ENCODE data around the gene PCOLCE2.

PCOLCE2 gene

GRCh38 chr3:142863930-142864920 is 24.7 kb downstream of the PCOLCE2 start:
- DNase-seq, result no peak

GRCh38 chr3:142863010-142863817 is 25.7 kb downstream of the PCOLCE2 start:
- no peak for DNase-seq

GRCh38 chr3:142861926-142862325 is 27.0 kb downstream of the PCOLCE2 start:
- no peak for DNase-seq

GRCh38 chr3:142858043-142858442 is 30.8 kb downstream of the PCOLCE2 start:
- DNase-seq, result no peak

DNA sequence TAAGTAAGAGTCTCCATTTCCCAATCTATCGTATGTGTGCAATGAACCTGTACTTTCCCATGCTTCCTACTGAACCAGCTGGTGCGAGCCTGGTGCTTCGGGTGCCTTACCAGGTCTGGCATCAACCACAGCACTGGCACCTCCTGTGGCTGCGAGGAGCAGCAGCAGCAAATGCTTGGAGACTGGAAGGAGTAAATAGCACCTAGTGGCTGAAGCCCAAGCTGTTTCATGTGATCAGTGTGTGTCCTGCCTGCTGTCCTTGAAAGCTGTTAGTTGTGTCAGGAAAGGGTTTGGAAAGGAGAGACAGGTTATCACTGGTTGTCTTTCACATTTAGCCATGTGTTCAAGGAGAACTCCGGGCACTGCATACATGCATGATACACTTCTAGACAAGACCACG is 31.8 kb downstream of the PCOLCE2 start:
- no peak for DNase-seq

- DNase-seq, result no peak
Measured at GRCh38 chr3:142853270-142854168, 35.4 kb downstream of the PCOLCE2 start.

- DNase-seq, result no peak
Measured at GRCh38 chr3:142852009-142852408, 36.9 kb downstream of the PCOLCE2 start.

DNA sequence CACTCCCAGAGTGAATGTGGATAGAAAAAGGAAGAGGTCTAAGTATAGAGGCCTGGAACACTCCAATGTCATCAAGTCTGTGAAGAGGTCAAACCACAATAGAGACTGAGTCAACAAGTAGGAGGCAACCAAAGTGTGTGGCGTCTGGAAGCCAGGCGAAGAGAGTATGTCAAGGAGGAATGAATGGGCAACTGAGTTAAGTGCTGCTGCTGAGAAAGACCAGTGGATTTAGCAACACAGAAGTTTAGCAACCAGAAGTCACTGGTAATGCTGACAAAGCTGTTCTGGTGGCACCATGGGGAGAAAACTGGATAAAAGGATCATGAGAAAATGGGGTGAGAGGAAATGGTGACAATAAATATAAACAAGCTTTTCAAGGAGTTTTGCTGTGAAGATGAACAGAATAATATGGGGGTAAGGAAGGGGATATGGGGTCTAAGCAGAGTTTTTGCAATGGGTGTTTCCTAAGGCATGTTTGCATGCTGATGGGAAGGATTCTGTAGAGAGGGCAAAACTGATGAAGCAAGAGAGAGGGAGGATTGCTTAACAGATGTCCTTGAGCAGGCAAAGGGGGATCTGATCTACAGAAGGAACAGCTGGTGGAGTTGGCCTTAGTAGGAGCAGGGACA is 38.4 kb downstream of the PCOLCE2 start:
- DNase-seq, result no peak

GRCh38 chr3:142849148-142849547 is 39.7 kb downstream of the PCOLCE2 start:
- no peak for DNase-seq

- no peak for DNase-seq
Measured at GRCh38 chr3:142846779-142847577, 41.9 kb downstream of the PCOLCE2 start.

DNA sequence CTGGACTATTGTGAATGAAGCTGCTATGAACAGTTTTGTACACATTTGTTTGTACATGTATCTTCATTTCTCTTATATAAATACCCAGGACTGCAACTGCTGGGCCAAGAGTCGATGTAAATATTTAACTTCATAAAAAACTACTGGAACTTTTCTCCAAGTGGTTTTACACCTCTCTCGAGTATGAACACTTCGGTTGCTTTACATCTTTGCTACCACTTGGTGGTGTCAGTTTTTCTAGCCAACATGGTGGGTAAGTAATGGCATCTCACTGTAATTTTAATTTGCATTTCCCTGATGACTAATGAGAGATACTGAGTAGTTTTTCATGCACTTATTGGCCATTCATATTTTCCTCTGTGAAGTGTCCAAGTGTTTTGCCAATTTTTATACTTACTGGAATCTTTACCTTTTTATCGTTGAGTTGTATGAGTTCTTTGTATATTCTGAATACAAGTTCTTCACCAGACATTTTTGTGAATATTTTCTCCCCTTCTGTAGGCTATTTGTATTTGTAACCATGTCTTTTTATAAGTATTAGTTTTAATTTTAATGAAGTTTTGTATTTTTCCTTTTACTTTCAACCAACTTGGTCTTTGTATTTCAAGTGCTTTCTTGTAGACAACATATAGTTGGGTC is 44.4 kb downstream of the PCOLCE2 start:
- DNase-seq, result no peak

DNA sequence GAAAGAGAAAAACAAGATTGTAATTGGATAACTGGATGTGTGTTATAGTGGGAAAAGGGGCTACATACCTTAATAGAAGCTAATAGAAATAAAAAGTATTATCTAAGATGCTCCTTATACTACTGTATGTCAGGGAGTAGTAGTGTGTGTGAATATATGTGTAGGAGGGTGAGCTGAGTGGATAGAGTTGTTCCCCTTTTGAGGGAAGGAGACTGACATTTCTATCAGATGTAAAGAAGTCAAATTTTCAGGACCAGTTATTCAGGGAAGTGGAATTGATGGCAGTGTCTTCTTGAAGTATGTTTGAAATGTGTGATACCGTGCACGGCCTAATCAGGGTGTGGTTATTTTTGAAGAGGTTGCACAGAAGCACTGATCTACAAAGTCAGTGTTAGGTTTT is 49.1 kb downstream of the PCOLCE2 start:
- DNase-seq, result no peak

DNA sequence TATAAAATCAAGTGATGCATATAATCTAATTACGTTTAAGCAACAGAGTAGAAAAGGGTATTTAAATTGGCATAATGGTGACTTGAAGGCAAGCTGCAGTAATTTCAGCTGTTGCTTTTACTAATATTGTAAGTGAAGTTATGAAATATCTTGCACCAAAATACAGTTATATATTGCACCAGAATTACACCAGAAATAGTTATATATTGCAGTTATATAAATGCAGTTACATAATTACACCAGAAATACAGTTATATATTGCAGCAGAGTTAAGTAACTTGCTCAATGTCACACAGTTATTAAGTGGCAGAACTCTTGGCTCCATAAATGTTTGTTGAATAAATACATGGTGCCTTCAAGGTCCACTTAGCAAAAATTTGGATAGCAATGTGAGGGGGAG is 51.4 kb downstream of the PCOLCE2 start:
- no peak for DNase-seq

GRCh38 chr3:142828703-142829305 is 60.1 kb downstream of the PCOLCE2 start:
- DNase-seq, result peak; percentile 21

DNA sequence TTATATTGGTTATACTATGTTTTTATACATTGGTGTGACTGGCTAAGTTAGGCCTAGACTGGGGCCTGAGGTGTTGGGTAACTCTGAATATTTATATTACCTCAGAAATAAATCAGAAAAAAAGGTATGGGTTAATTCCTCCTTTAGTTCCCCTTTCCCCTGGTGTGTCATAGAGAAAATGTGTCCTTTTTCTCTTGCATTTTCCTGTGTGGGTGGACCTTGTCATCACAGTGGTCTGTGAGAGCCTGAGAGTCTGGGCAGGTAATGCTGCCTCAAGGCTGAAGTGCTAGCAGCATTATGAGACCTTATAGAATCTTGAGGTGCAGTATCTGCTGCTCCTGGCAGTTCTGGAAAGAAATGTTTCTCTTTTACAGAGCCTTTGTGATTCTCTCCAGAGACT is 69.7 kb downstream of the PCOLCE2 start:
- DNase-seq, result no peak

DNA sequence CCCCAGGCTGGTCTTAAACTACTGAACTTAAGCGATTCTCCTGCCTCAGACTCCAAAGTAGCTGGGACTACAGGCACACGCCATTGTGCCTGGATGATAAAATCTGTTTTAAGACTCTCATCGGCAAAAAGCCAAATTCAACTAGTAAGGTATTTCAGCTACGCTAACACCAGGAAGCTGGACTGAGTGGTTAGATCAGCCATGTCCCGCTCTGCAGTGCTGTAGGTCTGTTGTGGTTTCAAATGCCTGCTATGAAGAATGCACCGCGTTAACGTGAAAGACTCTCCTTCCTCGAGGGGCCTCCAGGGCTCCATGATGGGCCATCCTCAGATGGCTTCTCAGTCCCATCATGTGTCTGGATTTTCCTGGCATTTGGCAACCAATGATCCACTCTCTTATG is 70.2 kb downstream of the PCOLCE2 start:
- no peak for DNase-seq

DNA sequence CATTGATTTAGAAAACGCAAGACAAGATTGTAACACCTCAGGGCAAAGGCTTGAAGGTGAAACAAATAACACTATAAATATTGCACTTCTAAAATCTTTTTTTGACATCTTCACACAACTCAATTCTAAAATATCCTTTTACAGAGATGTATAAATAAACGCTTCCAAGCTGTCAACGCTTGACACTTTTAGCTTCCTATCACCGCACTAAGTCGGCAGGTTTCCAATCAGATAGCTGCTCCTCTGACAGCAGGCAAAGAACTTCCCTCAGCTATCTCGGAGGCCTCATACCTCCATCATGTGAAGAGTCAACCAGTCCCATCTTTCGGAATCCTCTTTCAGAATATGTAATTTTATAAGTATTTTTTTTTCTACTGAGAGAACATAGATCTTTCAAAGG is 71.0 kb downstream of the PCOLCE2 start:
- DNase-seq, result no peak

GRCh38 chr3:142817356-142817755 is 71.5 kb downstream of the PCOLCE2 start:
- no peak for DNase-seq

- DNase-seq, result no peak
Measured at GRCh38 chr3:142815803-142816202, 73.1 kb downstream of the PCOLCE2 start.

- no peak for DNase-seq
Measured at GRCh38 chr3:142809259-142809658, 79.6 kb downstream of the PCOLCE2 start.
